ENCODE data around the gene RNF181.

Gene RNF181

DNA sequence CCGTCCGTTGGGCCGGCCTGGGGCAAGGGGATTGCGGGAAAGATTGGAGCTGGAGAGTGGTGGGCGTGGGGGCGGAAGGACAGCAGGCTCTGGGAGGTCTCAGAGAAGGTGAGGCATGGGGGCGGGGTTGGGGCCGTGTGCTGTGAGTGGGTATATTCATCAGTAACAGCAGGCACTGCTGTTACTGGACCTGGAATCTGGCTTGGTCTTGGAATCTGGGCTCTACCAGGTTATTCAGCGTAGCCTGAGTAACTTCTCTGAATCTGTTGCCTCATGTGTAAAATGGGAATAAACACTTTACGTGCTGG lies 435 bp downstream of the RNF181 start:
- H3K4me3 ChIP-seq (ENCODE audit: low read length): peak overlapping the region; percentile 97
- no peak for DNase-seq (ENCODE audit: low read depth)
- TF ChIP-seq, protein P1, sequence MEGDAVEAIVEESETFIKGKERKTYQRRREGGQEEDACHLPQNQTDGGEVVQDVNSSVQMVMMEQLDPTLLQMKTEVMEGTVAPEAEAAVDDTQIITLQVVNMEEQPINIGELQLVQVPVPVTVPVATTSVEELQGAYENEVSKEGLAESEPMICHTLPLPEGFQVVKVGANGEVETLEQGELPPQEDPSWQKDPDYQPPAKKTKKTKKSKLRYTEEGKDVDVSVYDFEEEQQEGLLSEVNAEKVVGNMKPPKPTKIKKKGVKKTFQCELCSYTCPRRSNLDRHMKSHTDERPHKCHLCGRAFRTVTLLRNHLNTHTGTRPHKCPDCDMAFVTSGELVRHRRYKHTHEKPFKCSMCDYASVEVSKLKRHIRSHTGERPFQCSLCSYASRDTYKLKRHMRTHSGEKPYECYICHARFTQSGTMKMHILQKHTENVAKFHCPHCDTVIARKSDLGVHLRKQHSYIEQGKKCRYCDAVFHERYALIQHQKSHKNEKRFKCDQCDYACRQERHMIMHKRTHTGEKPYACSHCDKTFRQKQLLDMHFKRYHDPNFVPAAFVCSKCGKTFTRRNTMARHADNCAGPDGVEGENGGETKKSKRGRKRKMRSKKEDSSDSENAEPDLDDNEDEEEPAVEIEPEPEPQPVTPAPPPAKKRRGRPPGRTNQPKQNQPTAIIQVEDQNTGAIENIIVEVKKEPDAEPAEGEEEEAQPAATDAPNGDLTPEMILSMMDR (conservative IDR thresholded peaks at IDR 0.05; ENCODE audit: low read depth, low read length): no peak

DNA sequence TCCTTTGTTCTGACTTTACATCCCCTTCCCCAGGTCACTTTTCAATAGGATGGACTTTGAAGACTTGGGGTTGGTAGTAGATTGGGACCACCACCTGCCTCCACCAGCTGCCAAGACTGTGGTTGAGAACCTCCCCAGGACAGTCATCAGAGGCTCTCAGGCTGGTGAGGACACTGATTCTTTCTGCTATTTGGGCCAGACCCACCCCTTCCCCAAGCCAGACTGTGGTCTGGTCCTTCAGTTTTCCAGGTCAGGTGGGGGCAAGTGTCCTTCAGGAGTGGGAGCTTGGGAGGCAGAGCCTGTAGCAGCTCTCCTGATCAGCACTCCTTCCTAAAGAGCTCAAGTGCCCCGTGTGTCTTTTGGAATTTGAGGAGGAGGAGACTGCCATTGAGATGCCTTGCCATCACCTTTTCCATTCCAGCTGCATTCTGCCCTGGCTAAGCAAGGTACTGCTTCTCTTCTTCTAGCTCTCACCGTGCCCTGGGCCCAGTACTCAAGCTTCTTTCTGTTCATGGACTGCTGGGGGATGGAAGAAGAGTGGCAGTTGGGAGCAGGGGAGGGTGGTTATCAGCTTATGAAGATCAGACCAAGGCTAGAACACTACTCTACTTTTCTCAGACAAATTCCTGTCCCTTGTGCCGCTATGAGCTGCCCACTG lies 1.1 kb downstream of the RNF181 start:
- H3K4me3 ChIP-seq (ENCODE audit: low read length): peak overlapping the region; percentile 97

DNA sequence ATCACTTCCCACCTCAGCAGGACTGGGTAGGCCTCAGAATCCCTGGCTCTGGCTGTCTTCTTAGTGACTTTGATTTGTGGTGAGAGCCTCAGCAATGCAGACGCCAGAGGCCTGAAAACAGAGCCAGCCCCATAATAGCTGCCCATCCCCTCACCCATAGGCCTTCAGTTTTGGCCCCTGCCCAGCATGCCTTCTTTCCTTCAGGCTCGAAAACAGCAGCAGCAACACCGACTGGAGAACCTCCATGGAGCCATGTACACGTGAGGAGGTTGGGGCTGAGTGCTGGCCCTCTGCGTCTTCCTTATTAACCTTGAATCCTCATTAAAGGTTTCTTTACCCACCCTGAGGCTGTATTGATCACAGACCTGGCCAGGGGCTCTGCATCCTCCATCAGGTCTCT lies 1.7 kb downstream of the RNF181 start:
- TF ChIP-seq, protein P1 (conservative IDR thresholded peaks at IDR 0.05; ENCODE audit: low read depth, low read length): no peak
- no peak for DNase-seq (ENCODE audit: low read depth)
- H3K4me3 ChIP-seq (ENCODE audit: low read length): no peak overlapping the region

More for the DNA sequence above, 1.1 kb downstream of the RNF181 start:
- no peak for DNase-seq (ENCODE audit: low read depth)
- TF ChIP-seq, protein P1 (conservative IDR thresholded peaks at IDR 0.05; ENCODE audit: low read depth, low read length): no peak

DNA sequence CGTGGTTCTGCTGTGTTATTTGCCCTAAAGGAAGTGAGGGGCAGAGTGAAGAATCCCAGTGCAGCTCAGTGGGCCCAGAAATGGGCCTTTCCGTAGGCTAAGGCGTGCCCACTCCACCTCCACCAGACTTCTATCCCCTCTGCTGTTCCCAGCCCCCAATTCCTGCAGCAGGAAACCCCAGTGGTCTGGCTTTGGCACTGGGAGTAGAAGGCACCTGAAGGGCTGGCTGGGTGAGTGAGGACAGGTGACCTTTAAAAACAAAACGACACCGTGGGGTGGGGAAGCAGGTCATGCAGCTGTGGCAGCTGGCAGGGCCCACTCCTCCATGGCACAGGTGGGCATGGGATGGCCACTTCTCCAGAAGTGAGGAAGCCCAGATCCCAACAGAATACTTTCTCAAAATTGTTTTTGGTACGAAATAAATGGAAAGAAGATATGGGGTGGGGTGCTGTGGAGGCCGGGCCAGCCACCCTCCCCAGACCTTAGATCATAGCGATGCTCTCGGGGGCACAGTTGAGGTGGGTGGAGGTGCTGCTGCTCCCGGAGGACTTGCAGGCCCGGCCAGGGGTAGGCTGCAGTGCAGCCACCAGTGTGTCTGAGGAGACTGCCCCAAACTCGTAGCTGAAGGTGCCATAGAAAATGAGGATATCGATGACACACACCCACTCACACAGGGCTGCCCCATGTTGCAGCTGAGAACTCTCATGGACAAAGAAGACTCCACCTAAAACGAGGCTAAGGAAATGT lies 3.2 kb downstream of the RNF181 start:
- H3K4me3 ChIP-seq (ENCODE audit: low read length): no peak overlapping the region
- TF ChIP-seq, protein P1 (conservative IDR thresholded peaks at IDR 0.05; ENCODE audit: low read depth, low read length): no peak
- no peak for DNase-seq (ENCODE audit: low read depth)

DNA sequence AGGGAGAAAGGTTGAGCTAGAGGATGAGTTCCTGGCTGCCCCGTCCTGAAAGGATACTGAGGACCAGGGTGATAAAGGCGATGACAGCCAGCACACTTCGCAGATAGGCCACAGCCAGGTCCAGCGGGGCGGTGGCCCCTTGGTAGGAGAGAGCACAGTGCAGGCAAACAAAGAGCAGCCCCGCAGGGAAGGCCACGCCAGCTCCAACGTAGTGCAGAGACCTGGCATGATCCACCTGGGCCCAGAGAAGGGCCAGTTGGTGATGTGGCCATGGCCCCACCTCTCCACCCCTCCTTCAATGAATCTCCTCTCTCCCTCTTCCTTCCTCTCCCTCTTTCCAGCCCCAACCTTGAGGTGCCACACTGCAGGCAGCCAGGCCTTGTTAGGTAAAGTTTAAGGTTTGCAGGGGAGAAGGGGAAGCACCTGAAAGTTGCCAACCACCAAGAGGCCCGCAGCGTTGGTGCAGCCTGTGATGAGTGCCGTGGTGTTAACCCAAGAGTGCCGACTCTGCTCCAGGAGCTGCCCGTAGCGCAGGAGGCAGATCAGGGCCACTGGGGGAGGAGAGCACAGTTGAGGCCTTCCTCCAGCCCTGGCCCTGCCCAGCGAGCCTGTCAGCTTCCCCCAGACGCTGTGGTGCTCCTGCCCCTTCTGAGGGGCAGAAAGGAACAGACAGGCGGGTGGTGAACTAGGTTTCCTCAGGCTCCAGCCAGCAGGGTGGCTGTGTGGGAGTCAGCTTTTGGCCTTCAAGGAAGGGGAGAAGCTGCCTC lies 4.1 kb downstream of the RNF181 start:
- TF ChIP-seq, protein P1 (conservative IDR thresholded peaks at IDR 0.05; ENCODE audit: low read depth, low read length): no peak
- no peak for DNase-seq (ENCODE audit: low read depth)
- H3K4me3 ChIP-seq (ENCODE audit: low read length): no peak overlapping the region

DNA sequence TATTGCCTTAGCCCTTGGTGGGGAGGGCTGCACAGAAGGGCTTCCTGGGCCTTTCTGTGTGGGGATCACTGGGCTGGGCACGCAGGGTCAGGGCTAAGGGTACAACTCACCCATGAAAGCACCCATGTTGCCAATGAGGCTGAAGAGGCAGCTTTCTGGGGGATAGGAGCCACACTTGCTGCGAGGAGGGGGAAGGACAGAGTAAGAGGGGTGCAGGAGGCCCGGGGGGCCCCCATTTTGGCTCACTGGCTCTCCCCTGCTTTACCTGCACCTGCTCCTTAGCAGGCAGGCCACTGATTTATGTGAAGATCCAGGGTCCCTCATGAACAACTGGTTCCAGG lies 4.7 kb downstream of the RNF181 start:
- DNase-seq (ENCODE audit: low read depth): no peak
- H3K4me3 ChIP-seq (ENCODE audit: low read length): no peak overlapping the region
- TF ChIP-seq, protein P1 (conservative IDR thresholded peaks at IDR 0.05; ENCODE audit: low read depth, low read length): no peak

Measured in retinal pigment epithelial cell (primary cell).